Left kidney (tissue), 2 donors: ENCODE results near the gene MAPK7. TPM values are rescaled to one million over a fixed set of nuclear protein-coding genes. Genes with fewer than 3 reads are reported as not detected.
"Not testable (repeated sequence)": the region's sequence is repeated elsewhere in the genome, so short reads cannot be mapped to it uniquely, and the experiment has no call there.

Source experiments
- DNase-seq: peaks from one replicate; pipeline ENCODE4 v3.0.0-alpha.2; 2013
- polyA plus RNA-seq: library from polyadenylated mRNA; unstranded; fragments of 120-200 nt; gene quantifications from one replicate; pipeline ENCODE4 v1.2.1, GENCODE V29; 2013; ENCODE audit not compliant: insufficient read length

Gene MAPK7
- polyA plus RNA-seq, 1 donor, result 24.4 TPM

GRCh38 chr17:19341641-19342610 is 36.4 kb upstream of the MAPK7 start:
- no peak for DNase-seq

GRCh38 chr17:19342611-19343255 is 35.6 kb upstream of the MAPK7 start:
- DNase-seq, result no peak

GRCh38 chr17:19343256-19343630 is 35.1 kb upstream of the MAPK7 start:
- DNase-seq, result no peak

DNA sequence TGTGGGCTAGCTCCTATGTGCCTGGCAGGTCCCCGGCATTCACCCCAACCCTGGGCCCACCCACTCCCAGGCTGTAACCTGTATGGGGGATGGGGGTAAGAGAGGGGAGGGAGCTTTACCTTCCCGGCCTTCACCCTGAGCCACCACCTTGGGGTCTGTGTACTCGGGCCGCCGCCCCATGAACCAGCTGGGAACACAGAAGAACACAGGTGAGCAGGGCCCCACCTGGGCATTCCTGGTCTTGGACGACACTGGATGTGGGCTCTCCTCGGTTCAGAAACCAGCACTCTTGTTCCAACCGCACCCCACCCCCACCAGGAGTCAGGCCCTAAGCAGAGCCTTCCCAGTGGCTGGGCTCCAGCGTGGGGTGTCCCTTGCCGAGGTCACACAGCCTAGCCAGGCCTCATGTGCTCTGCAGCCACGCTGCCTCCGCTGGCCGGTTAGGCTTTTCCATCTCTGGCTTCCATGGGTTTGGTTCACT is 34.6 kb upstream of the MAPK7 start:
- DNase-seq, result no peak

DNA sequence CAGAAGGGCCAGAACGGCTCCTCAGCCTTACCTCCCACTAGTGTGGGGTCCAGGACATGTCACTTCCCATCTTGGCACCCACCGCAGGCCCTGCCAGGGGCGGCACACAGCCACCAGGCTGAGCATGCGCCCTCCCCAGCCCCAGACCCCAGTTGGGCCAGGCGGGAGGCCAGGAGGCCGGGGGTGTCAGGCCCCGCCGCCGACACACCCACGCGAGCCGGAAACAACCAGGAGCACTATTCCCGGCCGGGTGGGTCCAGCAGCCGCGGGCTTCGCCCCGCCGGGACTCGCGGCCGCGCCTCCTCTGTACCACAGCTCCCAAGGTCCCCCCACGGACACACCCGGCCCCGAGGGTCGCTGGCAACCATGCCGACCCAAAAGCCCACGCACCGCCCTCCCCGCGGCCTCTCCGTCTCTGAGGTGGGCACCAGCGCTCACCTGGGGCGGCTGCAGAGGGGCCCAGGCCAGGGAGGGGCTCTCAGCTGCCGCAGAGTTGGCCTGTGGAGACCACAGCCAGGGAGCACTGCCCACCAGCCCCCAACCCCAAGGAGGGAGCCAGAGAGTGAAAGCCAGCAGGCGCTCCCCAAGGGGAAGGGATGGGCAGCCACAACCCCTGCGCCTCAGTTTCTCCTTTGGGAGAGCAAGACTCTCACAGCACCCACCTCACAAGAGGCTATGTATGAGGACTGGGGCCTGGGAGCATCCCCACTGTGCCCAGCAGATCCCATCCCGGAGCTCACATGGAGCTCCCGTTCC is 33.8 kb upstream of the MAPK7 start:
- DNase-seq, result no peak

DNA sequence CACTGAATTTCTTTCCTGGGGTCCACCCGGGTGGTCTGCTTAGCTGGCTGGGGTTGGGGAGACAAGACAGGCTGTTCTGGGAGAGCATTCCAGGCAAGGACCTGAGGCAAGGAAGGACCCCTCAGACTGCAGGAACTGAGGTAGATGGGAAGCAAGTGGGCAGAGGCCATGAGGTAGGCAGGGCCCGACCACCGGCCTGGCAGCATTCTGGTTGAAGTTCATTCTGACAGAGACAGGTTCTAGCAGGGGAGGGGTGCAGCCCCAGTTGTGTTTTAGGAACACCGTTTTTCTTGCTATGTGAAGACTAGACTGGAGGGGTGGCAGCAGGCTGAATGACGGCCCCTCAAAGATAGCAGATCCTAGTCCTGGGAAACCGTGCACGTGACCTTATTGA is 33.2 kb upstream of the MAPK7 start:
- no peak for DNase-seq

- no peak for DNase-seq
These were observed 32.6 kb upstream of the MAPK7 start for GRCh38 chr17:19345486-19346350.

DNA sequence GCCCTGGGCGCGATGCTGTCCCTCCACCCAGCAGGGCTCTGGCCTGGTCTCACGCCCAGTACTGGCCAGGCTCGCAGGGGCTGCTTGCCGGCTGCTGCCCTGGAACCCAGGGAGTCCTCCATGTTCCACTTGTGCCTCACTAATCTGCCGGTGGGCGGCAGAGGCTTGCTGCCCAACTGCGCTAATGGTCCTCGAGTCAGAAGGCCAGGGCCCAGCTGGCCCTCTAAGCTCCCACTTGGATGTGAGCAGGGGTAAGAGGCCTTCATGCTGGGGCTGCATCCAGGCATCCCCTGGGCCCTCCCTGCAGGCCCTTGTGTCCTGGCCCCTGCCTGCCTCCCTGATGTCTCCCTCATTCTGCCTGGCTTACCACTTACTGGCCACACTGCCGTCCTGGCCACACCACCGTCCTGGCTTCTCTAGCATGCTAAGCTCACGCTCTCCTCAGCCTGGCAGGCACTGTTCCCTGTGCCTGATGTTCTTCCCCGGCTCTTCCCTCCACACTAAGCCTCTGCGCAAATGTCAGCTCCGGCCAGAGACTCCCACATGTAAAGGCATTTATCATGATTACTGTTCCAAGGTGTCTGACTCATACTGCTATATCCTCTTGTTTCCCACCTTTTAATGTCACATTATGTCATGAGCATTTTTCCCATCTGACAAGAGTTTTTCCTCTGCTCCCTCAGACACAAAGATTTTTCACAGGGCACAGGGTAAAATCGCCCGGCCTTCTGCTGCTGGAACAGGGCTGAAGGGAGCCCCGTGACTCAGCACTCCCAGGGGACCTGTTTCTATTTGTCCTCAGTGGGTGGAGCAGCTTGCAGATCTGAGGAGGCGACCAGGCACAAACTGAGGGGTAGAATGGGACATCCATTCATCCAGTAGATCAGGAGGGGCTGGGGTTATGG is 31.7 kb upstream of the MAPK7 start:
- no peak for DNase-seq

- no peak for DNase-seq
These were observed 30.8 kb upstream of the MAPK7 start for GRCh38 chr17:19347323-19348080.

- DNase-seq, result no peak
These were observed 30.1 kb upstream of the MAPK7 start for GRCh38 chr17:19348081-19348650.

DNA sequence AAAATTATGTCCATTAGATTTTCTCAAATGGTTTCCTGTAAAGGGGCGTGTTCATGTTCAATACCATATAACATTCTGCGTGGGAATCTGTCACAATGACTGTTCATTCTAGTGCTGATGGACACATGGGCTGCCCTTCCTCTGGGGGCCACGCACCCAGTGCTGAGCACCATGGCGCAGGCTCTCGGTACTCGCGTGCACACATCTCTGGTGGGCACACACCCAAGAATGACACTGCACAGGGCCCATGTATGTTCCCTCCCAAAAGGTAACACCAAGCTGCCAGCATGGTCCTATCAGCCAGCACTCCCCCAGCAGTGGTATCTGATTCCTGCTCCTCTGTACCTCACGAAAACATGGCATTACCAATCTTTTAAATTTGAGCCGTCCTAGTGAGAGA is 29.5 kb upstream of the MAPK7 start:
- DNase-seq, result no peak

DNA sequence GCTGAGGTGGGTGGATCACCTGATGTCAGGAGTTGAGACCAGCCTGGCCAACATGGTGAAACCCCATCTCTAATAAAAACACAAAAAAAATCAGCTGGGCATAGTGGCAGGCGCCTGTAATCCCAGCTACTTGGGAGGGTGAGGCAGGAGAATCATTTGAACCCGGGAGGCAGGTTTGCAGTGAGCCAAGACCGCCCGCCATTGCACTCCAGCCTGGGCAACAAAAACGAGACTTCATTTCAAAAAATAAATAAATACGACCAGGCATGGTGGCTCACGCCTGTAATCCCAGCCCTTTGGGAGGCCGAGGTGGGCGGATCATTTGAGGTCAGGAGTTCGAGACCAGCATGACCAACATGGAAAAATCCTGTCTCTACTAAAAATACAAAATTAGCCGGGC is 24.9 kb upstream of the MAPK7 start:
- DNase-seq, result not testable (repeated sequence)

DNA sequence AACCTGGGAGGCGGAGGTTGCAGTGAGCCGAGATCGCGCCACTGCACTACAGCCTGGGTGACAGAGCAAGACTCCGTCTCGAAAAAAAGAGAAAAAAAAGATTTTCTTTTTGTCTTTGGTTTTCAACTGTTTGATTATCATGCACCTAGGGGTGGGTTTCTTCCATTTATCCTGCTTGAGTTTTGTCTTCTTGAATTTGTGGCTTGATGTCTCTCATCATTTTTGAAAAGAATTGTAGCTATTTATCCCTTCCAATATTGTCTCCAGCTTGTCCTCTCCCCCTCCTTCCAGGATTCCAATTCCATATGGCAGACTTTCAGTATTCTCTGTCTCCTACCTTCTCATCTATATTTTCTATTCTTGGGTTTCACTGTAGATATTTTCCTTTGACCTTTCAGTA is 23.6 kb upstream of the MAPK7 start:
- DNase-seq, result no peak

DNA sequence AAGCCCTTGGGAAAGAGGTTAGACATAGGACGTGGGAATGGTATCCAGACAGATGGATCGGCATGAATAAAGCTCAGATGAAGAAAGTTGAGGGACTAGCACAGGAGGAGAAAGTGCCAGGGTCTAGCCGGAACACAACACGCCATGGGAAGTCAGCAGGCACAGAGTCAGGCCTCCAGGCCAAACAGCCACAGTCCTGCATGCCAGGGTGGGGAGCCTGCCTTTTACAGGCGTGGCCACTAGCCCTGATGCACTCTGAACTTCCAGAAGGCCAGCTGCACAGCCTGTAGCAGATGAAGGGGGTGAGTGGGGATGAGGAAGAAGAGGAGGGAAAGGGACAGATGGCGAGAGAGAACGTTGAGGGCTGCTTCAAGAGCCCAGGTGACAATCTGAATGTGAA is 20.9 kb upstream of the MAPK7 start:
- DNase-seq, result no peak

DNA sequence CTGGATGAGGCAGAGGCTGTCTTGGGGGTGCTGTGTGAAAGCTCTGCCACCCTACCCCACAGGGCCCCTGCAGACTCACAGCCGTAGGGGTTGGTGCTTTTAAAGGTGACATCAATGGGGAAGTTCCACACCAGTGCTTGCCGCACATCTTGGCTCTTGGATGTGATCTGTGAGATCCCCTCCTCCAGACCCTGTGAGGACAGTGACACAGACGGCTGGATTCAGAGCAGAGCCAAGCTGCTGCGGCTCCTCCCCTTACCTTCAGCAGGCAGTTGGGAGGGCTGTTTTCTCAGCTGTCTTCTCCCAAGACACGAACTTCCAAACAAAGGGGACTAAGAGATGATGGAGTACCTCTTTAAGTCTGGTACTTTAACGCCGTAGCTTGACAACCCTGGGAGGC is 20.5 kb upstream of the MAPK7 start:
- no peak for DNase-seq

- DNase-seq, result no peak
These were observed 19.1 kb upstream of the MAPK7 start for GRCh38 chr17:19359151-19359550.

- no peak for DNase-seq
These were observed 18.4 kb upstream of the MAPK7 start for GRCh38 chr17:19359856-19360255.

- no peak for DNase-seq
These were observed 17.5 kb upstream of the MAPK7 start for GRCh38 chr17:19360772-19361171.

- DNase-seq, result no peak
These were observed 17.0 kb upstream of the MAPK7 start for GRCh38 chr17:19361326-19361725.

GRCh38 chr17:19361944-19362276 is 16.4 kb upstream of the MAPK7 start:
- no peak for DNase-seq
